NCI-H69 (cell line): ENCODE results near the gene YPEL3.
A peak's percentile ranks its signal among the peaks of the same experiment; 100 is the strongest.
"Not testable (repeated sequence)": the region's sequence is repeated elsewhere in the genome, so short reads cannot be mapped to it uniquely, and the experiment has no call there.

Source experiments
- DNase-seq: peaks from one replicate; lab custom pipeline; 2025; lab: John Stamatoyannopoulos, UW

YPEL3 gene

GRCh38 chr16:30116291-30117207 lies 20.5 kb upstream of the YPEL3 start:
- DNase-seq = no peak

DNA sequence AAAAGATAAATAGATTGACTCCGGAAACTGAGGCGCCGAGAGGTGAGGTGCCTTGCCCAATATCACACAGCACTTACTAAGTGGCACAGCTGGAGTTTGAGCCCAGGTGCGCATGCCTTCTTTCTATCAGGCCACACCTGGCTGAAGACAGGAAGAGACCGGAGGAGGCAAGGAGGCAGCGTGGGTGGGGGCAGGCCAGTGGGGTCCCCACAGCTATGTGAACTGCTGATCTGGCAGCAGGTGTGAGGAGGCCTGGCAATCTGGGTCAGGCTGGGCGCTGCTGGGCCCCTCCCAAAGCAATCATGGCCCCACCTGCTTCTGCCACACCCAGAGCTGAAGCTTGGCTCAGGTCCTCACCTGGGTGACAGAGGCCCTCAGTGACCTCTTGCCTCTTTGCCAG lies 19.2 kb upstream of the YPEL3 start:
- peak; percentile 39 for DNase-seq

DNA sequence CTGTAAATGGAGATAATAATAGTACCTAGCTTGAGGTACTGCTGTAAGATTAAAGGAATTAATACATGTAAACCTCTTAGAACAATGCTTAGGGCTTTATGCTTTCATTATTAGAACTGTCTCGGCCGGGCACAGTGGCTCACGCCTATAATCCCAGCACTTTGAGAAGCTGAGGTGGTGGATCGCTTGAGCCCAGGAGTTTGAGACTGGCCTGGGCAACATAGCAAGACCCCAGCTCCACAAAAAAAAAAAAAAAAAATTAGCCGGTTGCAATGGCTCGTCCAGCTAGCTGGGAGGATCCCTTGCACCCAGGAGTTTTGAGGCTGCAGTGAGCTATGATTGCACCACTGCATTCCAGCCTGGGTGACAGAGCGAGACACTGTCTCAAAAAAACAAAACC lies 18.8 kb upstream of the YPEL3 start:
- DNase-seq = not testable (repeated sequence)

DNA sequence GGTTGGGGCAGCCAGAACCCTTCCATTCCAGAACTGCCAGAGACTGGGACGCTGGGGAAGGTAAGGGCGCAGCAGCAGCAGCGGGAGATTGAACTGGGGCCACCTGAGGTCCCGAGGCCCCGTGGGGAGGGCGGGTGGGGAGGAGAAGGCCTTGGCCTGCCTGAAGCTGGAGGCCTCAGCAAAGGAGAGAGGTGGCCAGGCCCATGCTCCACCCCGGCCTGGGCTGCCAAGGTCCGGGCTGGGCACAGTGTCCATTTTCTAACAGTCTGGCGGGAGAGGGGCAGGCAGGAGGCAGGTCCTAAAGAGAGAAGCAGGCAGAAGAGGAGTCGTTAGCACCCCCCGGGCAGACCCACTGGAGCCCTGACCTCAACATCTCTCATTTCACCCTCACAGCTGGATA lies 18.4 kb upstream of the YPEL3 start:
- no peak for DNase-seq

DNA sequence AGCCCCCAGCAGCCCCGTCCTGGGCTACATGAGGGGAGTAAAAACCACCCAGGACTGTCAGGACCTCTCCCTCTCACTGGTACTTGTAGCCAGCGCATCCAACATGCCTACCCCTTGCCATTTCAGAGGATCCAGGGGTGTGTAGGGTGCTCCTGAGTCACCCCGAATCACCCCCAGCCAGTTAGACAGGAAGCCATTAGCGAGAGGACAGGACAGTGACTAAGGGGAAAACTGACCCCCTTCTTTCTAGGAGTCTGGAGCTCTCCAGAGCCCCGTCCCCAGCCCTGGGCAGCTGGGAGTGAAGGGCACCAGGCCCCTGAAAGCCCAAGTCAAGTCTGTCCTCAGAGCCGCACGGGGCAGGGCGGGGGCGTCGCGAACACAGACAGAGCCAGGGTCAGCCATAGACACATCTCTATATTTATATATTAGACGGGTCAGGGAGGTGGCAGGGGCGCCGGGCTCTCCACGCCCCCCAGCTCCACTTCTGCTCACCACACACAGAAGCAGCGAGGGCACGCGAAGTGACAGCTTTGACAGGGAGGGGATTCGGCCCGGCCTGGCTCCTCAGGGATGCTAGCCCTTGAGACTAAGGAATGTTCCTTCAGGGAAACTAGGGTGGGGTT lies 17.8 kb upstream of the YPEL3 start:
- no peak for DNase-seq

DNA sequence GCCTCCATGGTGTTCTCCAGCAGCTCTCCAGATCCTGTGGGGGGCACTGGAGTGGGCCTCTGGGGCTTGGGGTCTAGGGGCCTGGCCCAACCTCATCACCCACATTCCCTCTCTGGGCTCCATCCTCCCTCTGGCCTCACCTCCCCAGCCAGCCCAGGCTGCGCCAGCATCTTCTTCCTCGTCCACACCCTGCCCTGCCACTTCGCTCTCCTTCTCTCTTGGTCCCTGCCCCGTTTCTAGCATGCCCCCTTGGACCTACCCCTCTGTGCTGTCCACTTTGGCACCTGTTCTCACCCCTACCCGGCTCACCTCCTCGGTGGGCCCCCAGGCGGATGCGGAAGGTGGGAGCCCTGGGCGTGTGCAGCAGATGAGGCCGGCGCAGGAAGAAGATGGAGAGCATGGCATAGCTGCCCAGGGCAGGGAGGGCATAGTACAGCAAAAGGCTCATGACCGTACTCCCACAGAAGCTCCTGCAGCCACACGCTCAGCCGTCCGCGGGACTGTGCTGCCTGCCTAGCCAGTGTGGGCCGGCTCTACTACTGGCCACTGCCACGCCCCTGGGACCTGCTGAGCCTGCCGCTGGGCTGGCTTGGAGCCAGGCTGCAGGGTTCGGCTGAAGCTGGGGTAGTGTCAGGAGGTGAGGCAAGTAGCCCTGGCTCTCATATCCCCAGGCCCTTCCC lies 17.2 kb upstream of the YPEL3 start, which contains the start of gene GDPD3:
Gene GDPD3 (minus strand): TSS at position 507 of the 680 bp plus-strand sequence. CDS start 59 bp downstream, at position 448.
- DNase-seq = no peak

GRCh38 chr16:30112197-30113030 lies 16.4 kb upstream of the YPEL3 start:
- DNase-seq = peak; percentile 72

DNA sequence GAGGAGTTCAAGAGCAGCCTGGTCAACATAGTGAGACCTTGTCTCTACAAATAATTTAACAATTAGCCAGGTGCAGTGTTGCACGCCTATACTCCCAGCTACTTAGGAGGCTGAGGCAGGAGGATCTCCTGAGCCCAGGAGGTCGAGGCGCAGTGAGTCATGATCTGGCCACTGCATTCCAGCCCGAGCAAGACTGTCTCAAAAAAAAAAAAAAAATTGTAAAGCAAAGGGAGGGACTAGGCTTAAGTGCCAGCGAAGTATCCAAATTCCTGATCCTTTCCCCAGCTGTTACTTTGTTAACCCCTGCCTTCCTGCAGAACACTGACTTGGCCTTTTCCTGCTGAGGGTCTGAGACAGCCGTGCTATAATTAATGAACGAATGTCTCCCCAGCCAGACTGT lies 14.6 kb upstream of the YPEL3 start:
- no peak for DNase-seq

DNA sequence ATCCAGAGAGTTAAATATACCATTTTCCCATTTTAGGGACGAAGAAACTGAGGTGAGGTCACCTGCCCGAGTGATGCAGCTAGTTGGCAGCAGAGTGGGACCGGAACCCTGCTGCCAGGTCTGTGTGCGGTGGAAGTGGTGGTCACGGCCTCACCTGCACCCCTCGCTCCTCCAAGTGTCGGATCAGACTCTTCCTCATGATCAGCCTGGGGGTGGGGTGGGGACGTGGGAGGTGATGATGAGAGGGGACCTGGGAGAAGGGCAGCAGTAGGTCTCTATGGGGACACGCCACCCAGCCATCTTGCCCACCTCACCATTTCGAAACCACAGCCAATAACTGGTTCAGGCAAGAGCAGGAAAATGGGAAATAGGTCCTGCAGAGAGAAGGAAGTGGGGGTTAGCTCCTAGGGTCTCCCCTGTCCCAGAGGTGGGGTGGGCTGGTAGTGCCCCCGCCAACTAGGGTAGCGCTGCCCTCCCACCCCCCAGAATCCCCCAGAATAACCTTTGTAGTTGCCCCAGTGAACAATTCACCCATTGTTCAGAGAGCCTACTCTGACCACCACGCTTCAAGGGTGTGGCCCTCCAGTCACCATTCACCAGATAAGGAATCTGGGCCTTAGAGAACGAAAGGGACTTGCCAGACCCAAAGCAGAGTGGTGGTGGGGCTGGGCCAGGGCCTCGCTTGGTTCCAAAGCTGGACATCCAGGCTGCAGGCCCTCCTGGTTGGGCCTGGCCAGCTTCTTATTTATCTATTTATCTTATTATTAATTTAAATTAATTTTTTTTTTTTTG lies 12.2 kb upstream of the YPEL3 start:
- DNase-seq = no peak

- no peak for DNase-seq
Observed at GRCh38 chr16:30104492-30104891, 8.5 kb upstream of the YPEL3 start.

GRCh38 chr16:30104090-30104489 lies 8.1 kb upstream of the YPEL3 start:
- DNase-seq = no peak

- no peak for DNase-seq
Observed at GRCh38 chr16:30096862-30097563, 1.0 kb upstream of the YPEL3 start.

DNA sequence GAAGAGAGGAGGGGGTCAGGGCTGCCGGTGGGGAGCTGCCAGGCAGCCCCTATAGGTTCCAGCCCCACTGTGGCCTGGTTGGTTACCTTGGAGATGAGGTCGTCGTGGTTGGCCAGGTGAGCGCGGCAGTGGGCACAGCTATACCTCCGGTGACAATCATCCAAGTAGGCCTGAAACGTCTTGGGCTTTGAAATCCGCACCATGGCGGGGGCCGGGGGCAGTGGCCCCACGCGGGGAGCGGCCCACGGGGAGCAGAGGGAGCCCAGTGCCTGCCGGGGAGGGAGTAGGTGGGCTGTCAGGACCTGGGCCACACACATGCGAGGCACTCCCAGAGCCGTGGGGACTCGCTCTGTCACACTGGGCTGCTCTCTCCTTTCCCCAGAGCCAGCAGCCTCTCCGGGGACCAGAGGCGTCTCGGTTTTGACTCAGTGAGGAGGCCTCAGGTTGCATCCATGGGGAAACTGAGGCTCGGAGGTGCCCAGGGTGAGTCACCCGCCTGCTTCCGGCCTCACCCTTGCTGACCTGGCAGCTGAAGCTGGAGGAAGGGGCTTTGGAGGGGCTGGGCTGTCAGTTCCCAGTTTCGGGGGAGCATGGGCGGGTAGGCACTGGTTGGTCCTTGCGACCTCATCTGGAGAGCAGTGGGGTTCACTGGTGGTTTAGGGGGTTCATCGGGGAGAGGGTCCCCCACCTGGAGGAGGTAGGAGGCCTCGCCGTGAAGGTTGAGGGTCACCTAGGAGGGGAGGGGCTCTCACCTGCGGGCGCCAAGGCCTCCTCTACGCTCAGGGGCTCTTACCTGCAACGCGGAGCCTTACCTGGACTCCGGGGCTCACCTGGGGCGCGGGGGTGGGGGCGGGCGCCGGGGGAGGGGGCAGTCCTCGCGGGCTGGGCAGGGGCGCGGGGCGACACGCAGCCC lies 591 bp downstream of the YPEL3 start:
- DNase-seq = peak; percentile 75

GRCh38 chr16:30094541-30095165 lies 1.4 kb downstream of the YPEL3 start:
- no peak for DNase-seq

DNA sequence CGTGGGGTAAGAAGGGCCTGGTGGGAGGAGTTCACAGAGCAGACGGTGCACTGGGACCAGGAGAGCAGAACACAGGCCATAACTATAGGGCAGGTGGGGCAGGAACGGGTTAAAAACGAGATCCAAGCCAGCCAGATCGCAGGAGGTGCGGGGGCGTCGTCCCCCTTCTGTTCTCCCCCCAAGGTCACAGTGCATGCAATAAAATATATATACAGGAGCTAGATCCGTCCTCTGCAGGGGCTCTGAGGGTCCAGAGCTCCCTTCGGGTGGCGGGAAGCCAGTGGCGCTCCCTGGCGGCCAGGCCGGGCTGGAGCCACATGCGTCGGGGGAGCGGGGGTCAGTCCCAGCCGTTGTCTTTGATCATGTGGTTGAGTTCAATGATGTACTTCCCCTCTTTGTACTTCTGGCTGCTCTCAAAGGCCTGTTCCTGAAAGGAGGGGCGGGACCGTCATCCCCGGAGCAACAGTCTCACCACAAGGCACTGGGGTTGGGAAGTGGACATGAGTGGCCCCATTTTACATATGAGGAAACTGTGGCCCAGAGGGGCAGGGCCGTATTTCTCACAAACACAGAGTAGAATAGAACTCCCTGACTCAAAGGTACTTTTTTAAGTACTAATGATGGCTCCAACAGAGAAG lies 3.5 kb downstream of the YPEL3 start:
- DNase-seq = peak; percentile 94

DNA sequence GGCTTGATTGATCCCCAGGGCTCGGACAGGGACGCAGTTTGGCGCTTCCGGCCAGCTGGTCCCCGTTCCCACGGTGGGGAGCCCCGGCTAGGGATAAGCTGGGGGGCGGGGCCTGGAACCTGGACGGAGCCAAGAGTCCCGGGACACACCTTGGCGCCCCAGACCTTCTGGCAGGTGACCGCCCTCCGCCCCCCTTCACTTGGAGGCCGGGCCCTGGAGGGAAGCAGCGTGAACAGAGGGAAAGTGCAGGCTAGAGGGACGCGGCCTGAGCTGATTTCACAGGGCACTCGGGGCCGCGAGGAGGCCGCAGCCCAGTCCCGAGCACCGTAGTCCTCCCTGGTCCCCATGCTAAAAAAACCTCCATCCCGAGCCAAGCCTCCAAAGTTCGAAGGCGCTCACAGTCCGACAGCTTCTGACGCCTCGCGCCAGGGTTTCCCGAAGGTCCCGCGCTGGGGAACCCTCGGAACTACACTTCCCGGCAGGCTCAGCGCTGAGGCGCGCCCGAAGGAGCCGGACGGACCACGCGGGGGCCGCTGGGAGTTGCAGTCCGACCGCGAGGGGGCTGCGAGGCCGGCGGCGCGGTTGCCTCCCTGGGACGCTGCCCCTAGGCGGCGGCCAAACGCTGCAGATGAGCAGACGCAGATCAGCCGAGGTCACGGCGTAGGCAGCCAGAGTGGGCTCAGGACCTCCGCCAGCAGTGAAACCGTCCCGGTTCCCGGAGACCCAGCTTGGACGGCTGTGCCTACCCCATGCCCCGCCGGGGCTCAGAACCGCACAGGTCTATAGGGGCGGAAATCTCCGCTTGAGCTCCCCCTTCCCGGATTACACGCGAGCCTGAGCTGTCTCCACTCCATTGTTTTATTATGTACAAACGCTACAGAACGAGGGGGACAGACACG lies 4.3 kb downstream of the YPEL3 start, which contains the start of gene TBX6:
Gene TBX6 (minus strand): TSS at position 451 of the 899 bp plus-strand sequence. CDS start 731 bp downstream, outside the sequence.
- DNase-seq = peak; percentile 97
